BLaER1 treated with 17β-estradiol and CSF1 and Interleukin-3, amounts not matched to agents 10 nM and 100 nM (cell line): ENCODE results near the gene PRR30.

Source experiments
- H3K27ac ChIP-seq, 11 experiments: shearing (Covaris generic); formaldehyde crosslinking; 2 replicates each; pipeline ENCODE4 v1.8.1; 2022
- H3K27me3 ChIP-seq, 11 experiments: shearing (Covaris generic); formaldehyde crosslinking; 2 replicates each; pipeline ENCODE4 v1.8.1; 2022
- H3K36me3 ChIP-seq, 11 experiments: shearing (Covaris generic); formaldehyde crosslinking; 2 replicates each; pipeline ENCODE4 v1.8.1; 2022
- H3K4me1 ChIP-seq, 10 experiments: shearing (Covaris generic); formaldehyde crosslinking; 2 replicates each; pipeline ENCODE4 v1.8.1; 2022
- H3K4me2 ChIP-seq, 11 experiments: shearing (Covaris generic); formaldehyde crosslinking; 2 replicates each; pipeline ENCODE4 v1.8.1; 2022
- H3K4me3 ChIP-seq, 10 experiments: shearing (Covaris generic); formaldehyde crosslinking; 2 replicates each; pipeline ENCODE4 v1.8.1; 2022
- H3K9ac ChIP-seq, 11 experiments: shearing (Covaris generic); formaldehyde crosslinking; 2 replicates each; pipeline ENCODE4 v1.8.1; 2022
- H3K9me3 ChIP-seq, 11 experiments: shearing (Covaris generic); formaldehyde crosslinking; replicated peaks in 1 of 11; 2 replicates each; pipeline ENCODE4 v1.8.1; 2022
- H4K20me1 ChIP-seq, 11 experiments: shearing (Covaris generic); formaldehyde crosslinking; 2 replicates each; pipeline ENCODE4 v1.8.1; 2022
- Cebpa-rat ChIP-seq, 11 experiments: shearing (Covaris generic); IDR thresholded peaks; 2 replicates each; pipeline ENCODE4 v1.8.1; 2022

PRR30 gene

DNA sequence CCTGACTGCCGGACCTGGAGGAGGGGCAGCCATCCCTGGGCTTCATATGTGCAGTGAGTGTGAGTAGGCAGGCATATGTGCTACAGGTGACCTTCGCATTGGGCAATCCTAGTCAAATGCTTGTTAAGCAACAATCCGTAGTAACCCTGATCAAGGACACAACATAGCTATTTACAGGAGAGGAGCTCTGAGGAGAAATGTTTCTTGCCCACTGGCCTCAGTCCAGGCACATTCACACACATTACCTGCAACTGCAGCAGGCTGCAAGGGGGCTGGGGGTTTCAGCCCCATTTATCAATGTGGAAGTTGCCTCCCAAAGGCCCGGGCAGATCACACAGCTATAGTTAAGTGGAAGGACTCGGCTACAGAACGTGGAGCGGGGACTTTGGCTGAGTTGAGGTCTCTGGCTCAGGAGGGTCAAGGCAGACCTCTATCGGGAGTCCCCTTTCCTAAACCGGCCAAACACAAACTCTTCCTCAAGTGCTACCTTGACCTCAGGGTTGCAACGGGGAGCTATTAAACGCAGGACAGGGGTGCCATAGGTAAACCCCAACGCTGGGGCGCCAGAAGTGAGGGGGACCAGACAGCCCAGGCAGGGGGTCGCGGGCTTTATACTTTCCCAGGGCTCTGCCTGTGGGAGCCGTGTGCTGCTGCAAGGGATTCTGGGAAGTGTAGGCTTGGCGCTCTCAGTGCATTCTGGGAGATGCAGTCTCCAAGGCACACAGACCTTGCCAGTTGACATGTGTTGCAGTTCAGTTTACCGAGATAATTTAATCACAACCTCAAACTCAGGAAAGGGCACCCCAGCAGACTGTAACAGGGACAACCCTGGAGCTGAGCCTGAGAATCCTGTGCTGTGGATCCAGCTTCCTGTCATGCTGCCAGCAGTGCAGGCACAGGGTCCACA, 43.2 kb downstream of the PRR30 start:
- H3K4me3 ChIP-seq, result 0 out of 20 replicates have a peak overlapping the region, but pooled peaks of 1 of the 10 experiments have one; percentile 16
- peak overlapping the region in 3 of 11 experiments; percentile 3 to 19 (median 13); a peak in 3 of 22 replicates for H3K9ac ChIP-seq
- peak overlapping the region in 2 of 11 experiments; percentile 1 to 3; a peak in 1 of 22 replicates for H3K27ac ChIP-seq
- no peaks in the 10 kb centered on the region for H3K9me3 ChIP-seq
- peaks cover 16 to 29% (median 19%) of the 10 kb centered on the region in 10 experiments; a peak in 19 of 20 replicates for H3K4me1 ChIP-seq
- no peak for TF ChIP-seq Cebpa-rat (IDR thresholded peaks at IDR 0.05)
- peak overlapping the region; percentile 19 to 74 (median 65) for H3K4me2 ChIP-seq
- no peaks in the 10 kb centered on the region for H4K20me1 ChIP-seq
- no peaks in the 10 kb centered on the region for H3K27me3 ChIP-seq
- no peaks in the 10 kb centered on the region for H3K36me3 ChIP-seq

DNA sequence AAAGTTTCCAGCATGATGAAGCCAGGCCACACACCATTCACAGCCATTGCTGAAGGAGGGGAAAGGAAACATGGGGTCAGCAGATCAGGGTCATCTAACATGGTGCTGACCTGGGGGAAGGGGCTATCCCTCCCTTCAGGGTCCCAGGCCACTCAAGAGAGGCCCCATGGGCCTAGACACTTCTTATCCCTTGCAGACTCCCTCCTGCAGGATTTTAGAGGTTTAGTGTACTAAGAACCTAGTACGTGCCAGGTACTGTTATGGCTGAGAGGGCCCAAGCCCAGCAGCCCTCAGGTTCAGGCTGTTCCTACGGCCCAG, 43.8 kb downstream of the PRR30 start:
- Histone ChIP-seq H3K4me1 (peaks cover 18 to 34% (median 21%) of the 10 kb centered on the region in 10 experiments), H3K4me2 (peak overlapping the region in 4 of 11 experiments; percentile 44 to 72 (median 66); a peak in 1 of 22 replicates), H3K9ac (no peak overlapping the region), H4K20me1 (no peaks in the 10 kb centered on the region), H3K27ac (no peak overlapping the region), H3K27me3 (no peaks in the 10 kb centered on the region), H3K4me3 (no peak overlapping the region), H3K36me3 (no peaks in the 10 kb centered on the region), H3K9me3 (no peaks in the 10 kb centered on the region)
- TF ChIP-seq Cebpa-rat (IDR thresholded peaks at IDR 0.05), result no peak

DNA sequence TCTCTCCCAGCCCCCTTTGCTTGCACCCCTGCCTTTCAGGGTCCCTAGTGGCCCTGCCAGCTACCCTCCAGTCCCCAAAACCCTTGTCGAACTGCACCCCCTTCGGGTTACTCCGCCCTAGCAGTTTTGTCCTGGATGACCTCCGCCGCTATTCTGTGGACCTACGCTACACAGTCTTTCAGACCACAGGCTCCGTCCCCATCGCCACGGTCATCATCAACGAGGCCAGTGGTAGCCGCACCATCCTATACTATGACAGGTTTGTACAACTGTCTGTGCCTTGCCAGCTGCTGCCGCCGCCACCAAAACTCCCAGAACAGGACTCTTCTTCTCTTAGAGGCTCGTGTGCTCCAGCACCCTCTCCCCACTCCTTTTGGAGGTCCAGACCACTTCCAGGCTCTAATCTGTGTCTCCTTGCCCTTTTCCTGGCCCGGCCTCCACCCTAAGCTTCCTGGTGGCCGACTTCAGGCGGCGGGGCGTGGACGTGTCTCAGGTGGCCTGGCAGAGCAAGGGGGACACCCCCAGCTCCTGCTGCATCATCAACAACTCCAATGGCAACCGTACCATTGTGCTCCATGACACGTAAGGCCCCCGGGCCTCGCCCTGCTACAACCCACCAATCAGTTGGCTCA, 44.7 kb downstream of the PRR30 start:
- no peak overlapping the region for H3K27ac ChIP-seq
- H4K20me1 ChIP-seq, result no peaks in the 10 kb centered on the region
- no peaks in the 10 kb centered on the region for H3K27me3 ChIP-seq
- no peak overlapping the region for H3K4me3 ChIP-seq
- no peak for TF ChIP-seq Cebpa-rat (IDR thresholded peaks at IDR 0.05)
- H3K9me3 ChIP-seq, result no peaks in the 10 kb centered on the region
- peaks cover 18 to 43% (median 30%) of the 10 kb centered on the region in 10 experiments for H3K4me1 ChIP-seq
- H3K4me2 ChIP-seq, result no peak overlapping the region
- H3K9ac ChIP-seq, result no peak overlapping the region
- no peaks in the 10 kb centered on the region for H3K36me3 ChIP-seq

DNA sequence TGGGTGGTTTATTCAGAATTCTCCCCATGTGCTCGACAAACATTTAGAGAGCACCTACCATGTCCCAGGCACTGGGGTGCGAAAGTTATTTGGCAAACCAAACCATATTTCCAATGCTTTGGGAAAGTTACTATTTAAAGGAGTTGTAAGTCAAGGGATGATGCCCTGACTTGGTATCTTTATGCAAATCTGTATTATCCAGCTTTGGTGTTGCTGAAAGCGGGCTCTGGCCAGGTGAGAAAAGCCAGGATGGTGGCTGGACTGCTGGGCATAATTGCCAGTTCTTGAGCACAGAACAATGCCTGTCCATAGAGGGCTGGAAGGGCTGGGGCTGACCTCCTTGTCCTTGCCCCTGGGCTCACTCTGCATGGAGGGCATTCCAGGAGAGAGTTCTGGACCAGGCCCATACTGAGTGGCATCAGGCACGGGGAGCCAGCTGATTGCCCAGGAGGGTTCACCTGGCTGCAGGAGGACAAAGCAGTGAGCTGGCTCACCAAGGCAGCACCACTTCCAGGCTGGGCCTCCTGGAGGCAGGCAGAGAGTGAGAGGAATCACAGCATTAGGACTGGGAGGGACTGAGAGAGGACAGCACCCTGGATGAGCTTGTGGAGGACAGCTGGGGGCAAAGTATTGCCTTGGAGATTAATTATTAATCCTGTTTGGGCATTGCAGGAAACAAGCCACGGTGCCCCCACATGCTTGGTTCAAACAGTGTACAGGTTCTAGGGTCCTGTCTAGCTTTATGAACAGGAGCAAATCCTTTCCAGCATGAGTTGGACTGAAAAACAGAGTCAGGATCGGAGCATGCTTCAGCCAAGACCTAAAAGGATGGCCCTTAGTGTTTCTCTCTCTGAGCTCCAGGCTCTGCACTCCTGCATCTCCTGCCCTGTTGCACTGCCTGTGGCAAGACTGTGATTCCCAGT, 45.5 kb downstream of the PRR30 start:
- Histone ChIP-seq H3K4me3 (no peak overlapping the region), H3K27ac (no peak overlapping the region), H3K36me3 (no peaks in the 10 kb centered on the region), H3K9me3 (no peaks in the 10 kb centered on the region), H4K20me1 (no peaks in the 10 kb centered on the region), H3K9ac (no peak overlapping the region), H3K27me3 (no peaks in the 10 kb centered on the region), H3K4me1 (peaks cover 18 to 43% (median 31%) of the 10 kb centered on the region in 10 experiments), H3K4me2 (no peak overlapping the region)
- no peak for TF ChIP-seq Cebpa-rat (IDR thresholded peaks at IDR 0.05)

DNA sequence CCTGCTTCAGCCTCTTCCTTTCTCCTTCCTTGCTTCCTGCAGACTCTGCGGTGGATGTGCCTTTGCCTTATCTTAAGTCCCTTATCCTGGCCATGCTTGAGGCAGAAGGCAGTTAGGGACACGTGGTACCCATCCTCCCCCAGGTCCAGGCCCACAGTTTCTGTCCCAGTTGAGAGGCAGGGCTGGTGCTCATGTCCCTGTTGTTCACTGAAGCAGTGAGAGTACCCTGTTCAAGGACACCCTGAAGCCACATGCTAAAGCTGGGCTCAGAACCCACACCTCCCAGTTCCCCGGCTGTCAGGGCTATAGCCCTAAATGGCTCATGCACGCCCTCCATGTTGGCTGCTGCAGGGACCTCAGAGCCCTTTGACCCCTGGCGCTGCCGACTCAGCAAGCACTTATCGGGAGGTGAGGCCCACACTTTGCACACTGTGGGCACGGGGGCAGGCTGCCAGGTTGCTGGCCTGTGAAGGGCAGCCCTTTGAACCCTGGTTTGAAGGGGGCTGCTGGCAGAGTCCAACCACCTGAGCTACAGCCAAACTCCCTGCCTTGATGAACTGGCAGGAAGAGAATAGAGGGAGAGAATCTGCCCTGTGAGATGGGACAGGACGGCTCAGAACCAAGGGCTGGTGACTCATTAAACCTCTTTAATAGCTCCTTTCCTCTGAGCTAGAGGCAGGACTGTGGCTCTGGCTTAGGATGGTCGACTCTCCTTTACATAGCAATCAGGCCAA, 46.3 kb downstream of the PRR30 start:
- no peak overlapping the region for H3K4me3 ChIP-seq
- no peaks in the 10 kb centered on the region for H3K36me3 ChIP-seq
- no peaks in the 10 kb centered on the region for H3K9me3 ChIP-seq
- no peak overlapping the region for H3K9ac ChIP-seq
- H4K20me1 ChIP-seq, result no peaks in the 10 kb centered on the region
- H3K27ac ChIP-seq, result no peak overlapping the region
- peaks cover 18 to 49% (median 35%) of the 10 kb centered on the region in 10 experiments for H3K4me1 ChIP-seq
- no peak overlapping the region for H3K4me2 ChIP-seq
- no peaks in the 10 kb centered on the region for H3K27me3 ChIP-seq
- TF ChIP-seq Cebpa-rat (IDR thresholded peaks at IDR 0.05), result no peak

DNA sequence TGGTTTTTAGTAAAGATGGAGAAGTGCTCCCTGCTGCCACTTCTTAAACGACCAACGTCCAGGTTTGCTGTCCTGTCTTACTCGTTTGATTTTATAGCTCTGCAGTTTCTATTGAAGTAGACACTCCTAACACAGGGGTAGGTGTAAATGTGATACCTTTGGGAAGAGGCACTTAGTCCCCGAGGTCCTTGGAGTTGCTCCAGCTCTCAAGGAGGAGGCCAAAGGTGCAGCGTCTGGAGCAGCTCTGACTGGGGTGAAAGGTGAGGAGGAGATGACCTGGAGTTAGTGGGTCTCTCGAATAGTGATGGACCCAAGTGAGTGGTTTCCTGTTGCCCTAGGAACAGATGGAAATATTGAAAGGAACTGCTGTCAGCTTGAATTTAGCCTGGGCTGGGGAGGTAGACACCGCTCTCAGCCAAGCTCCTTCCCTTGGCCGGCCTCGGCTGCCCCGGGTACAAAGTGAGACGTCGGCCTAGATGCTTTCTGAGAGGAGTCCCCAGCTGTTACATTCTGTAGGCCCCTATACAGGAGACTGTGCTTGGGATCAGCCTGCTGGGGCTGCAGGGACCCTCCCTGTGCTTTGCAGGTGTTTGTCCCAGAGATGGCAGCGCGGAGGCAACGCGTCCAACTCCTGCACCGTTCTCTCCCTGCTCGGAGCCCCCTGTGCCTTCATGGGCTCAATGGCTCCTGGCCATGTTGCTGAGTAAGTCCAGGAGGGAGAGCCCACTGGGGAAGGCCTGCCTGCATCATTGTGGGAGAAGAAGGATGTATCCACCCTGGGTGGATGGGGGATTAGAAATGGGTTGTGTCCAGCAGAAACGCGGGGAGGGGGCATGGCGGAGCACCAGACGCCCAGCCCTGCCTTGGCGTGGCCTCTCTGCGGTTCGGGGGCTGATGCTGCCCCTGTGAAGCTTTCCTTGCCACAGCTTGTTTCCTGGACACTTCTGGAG, 47.2 kb downstream of the PRR30 start:
- no peaks in the 10 kb centered on the region for H3K9me3 ChIP-seq
- no peak overlapping the region for H3K4me3 ChIP-seq
- H3K4me2 ChIP-seq, result no peak overlapping the region
- no peak overlapping the region for H3K27ac ChIP-seq
- H3K27me3 ChIP-seq, result no peaks in the 10 kb centered on the region
- TF ChIP-seq Cebpa-rat (IDR thresholded peaks at IDR 0.05), result no peak
- H3K4me1 ChIP-seq, result peaks cover 16 to 57% (median 42%) of the 10 kb centered on the region in 10 experiments
- no peak overlapping the region for H3K9ac ChIP-seq
- no peaks in the 10 kb centered on the region for H3K36me3 ChIP-seq
- peaks cover 0 to 5% (median 0%) of the 10 kb centered on the region in 11 experiments; a peak in 3 of 22 replicates for H4K20me1 ChIP-seq

DNA sequence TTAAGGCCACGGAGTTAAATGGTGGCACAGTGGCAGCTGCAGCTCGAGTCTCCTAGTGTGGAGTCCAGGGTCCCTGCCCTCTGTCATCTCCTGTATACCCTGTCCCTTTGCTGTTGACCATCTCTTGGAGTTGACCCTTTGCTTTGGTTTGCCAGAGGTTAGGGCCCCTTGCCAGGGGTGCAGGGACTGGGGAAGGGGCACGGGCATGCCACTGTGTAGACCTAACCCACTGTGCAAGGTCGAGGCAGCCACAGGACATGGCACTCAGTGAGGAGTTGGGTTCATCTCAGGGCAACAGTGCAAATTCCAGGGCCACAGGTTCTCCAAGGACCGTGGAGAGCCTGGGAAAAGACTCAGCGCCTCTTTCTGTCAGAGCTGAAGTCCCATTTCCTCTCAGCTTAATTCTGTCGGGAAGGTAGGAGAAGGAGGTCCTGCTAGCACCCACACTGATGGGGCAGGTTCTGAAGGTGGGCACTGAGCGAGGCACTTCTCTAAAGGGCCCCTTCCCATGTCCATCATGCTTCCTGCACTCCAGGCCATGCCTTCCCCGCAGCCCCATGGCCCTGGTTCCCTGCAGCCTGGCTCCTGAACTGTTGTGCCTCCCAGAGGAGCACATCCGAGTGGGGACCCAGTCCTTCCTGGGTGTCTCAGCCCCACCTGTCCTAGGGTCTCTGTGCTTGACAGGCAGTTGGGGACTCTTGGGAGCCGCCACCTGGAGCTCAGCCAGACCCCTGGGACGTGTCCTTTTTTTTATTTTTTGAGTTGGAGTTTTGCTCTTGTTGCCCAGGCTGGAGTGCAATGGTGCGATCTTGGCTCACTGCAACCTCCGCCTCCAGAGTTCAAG, 49.9 kb downstream of the PRR30 start:
- Histone ChIP-seq H3K9ac (no peak overlapping the region), H3K27ac (no peak overlapping the region), H3K27me3 (no peaks in the 10 kb centered on the region), H3K9me3 (no peaks in the 10 kb centered on the region), H3K36me3 (peaks cover 0 to 12% (median 6%) of the 10 kb centered on the region in 11 experiments; a peak in 13 of 22 replicates), H4K20me1 (peaks cover 0 to 27% (median 9%) of the 10 kb centered on the region in 11 experiments; a peak in 11 of 22 replicates), H3K4me1 (peaks cover 23 to 69% (median 53%) of the 10 kb centered on the region in 10 experiments), H3K4me2 (peak overlapping the region in 8 of 11 experiments; percentile 34 to 99 (median 40); a peak in 13 of 22 replicates), H3K4me3 (no peak overlapping the region)
- no peak for TF ChIP-seq Cebpa-rat (IDR thresholded peaks at IDR 0.05)
